DMS153 (cell line): Measurements from ENCODE around the gene ZNF646.
A peak's percentile ranks its signal among the peaks of the same experiment; 100 is the strongest.

Experiments
- DNase-seq: peaks from one replicate; lab custom pipeline; 2025; lab: John Stamatoyannopoulos, UW

The ZNF646 gene

GRCh38 chr16:31063843-31064611 is 10.2 kb upstream of the ZNF646 start:
- no peak for DNase-seq

DNA sequence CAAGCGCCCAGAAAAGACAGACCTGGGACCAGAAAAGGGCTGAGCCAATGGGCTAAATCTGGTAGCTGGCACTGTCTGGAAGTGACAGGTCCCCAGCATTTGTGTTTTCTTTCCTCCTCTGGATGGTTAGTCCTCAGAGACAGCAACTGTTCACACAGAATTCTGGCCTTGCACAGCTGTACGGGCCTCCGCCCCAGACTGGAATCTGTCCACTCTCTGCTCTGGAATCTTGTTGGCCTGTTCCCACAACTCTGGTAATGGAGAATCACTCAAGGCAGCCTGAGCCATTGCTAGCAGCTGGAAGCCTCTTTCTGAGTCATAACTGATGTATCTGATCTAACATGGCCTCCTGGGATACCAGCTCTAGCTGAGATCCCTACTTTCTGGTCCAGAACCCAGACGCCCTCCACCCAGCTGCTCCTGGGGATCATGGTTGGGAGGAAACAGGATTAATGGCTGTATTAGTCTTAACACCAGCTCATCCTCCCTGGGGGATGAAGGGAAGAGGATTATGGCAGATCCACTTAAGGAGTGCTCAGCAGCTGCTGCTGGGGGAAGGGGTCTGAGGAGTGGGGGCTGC is 9.2 kb upstream of the ZNF646 start:
- no peak for DNase-seq

DNA sequence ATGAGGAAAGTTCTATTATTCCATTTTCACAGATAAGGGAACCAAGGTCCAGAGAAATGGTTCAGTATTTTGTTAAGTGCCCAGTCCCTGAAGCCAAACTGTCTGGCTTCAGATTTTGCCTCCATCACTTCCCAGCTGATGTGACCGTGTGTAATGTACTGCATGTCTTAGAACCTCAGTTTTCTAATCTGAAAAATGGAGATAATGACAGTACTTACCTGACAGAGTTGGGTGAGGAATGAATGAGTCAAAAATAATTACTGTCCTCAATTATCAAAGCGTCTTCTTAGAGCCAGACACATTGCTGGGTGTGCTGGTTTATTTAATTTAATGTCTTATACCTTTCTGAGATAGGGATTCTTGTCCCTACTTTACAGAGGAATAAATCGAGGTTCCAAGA is 6.9 kb upstream of the ZNF646 start:
- DNase-seq, result no peak

- no peak for DNase-seq
Observed at GRCh38 chr16:31071861-31072260, 2.4 kb upstream of the ZNF646 start.

DNA sequence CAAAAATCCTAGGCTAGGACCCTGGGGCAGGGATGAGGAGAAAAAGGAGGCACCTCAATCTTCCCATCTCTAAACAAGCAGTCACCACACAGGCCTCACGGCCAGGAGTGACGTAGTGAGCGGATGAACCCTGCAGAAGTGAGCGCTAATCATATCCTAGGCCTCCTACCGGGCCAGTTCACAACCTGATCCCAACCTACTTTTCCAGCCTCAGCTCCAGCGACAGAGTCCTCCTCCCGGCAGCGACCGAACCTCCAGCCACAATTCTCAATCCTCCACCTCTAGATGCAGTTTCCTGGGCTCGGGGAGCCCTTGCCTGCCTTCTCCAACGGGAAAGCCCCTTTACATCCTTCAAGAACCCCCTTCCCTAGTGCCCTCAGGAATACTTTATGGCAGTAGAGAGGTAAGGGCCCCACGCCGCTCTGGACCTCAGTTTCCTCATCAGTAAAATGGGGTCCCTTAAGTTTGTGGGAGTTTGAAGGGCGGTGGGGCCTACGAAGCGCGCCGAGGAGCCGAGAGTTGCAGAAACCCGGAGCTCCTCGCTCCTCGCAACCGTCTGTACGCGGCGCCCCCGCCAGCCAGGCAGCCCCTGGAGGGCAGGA is 1.6 kb upstream of the ZNF646 start:
- no peak for DNase-seq

DNA sequence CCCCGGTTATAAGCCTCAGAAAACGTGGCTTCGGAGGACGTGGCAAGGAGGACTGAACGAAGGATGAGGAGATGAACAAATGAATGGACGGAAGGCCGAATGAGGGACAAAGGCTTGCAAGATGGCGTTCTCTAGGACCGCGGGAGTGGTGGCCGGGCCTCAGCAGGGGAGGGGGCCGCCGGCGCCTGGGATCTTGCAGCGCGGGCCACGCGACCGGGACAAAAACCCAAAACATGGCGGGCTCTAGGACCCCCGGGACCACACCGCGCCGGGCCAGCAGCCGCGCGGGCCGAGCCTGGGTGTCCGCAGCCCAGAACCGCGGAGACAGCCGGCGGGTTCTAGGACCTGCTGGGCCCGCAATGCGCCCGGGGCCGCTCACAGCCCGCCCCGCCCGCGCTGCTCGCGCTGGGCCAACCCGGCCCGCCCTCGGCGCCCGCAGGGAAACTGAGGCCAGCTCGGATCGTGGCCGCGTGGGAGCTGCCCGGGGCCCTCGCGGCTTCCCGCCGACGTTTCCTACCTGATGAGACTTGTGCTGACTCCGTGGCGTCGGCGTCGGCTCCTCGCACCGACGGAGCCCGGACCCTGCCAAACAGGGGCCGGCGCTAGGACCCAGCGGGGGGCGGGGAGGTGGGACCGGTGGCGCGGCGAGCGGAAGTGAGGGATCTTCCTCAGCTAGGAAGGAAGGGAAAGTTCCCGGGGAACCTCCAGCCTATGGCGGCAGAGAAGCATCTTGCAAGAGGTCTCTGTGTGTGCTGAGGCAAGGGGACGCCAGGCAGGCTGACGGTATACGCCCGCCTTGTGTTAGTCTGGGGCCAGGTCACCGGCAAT is 866 bp upstream of the ZNF646 start:
- peak; percentile 75 for DNase-seq

DNA sequence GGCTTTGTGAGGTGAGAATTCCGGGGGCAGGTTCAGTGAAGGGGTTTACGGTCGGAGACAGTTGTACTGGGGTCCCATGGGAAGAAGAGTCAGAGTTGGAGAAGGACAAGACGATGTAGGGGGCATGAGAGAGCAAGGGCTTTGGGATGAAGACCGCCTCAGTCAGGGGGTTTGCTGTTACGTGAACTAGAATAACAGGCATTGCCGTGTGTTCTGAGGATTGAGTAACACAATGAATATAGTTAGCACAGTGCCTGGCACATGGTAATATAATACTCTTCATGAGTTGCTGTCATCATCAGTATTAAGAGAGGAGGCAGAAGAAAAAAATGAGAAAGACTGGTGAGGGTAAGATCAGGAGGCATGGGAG is 577 bp downstream of the ZNF646 start:
- DNase-seq, result no peak

- DNase-seq, result no peak
Observed at GRCh38 chr16:31076319-31076718, 2.1 kb downstream of the ZNF646 start.

- no peak for DNase-seq
Observed at GRCh38 chr16:31077024-31077423, 2.8 kb downstream of the ZNF646 start.

DNA sequence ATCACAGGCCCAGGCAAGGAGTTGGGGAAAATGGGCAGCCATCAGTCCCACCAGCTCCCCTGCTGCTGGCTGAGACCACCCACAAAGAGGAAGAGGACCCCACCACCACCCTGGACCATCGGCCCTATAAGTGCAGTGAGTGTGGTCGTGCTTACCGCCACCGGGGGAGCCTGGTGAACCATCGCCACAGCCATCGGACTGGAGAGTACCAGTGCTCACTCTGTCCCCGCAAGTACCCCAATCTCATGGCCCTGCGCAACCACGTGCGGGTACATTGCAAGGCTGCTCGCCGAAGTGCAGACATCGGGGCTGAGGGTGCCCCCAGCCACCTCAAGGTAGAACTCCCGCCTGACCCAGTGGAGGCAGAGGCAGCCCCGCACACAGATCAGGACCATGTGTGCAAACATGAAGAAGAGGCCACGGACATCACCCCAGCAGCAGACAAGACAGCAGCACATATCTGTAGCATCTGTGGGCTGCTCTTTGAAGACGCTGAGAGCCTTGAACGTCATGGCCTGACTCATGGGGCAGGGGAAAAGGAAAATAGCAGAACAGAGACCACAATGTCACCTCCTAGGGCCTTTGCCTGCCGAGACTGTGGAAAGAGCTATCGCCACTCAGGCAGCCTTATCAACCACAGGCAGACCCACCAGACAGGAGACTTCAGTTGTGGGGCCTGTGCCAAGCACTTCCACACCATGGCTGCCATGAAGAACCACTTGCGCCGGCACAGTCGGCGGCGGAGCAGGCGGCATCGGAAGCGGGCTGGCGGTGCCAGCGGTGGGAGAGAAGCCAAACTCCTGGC is 3.6 kb downstream of the ZNF646 start:
- DNase-seq, result no peak

- no peak for DNase-seq
Observed at GRCh38 chr16:31078597-31079341, 4.5 kb downstream of the ZNF646 start.

DNA sequence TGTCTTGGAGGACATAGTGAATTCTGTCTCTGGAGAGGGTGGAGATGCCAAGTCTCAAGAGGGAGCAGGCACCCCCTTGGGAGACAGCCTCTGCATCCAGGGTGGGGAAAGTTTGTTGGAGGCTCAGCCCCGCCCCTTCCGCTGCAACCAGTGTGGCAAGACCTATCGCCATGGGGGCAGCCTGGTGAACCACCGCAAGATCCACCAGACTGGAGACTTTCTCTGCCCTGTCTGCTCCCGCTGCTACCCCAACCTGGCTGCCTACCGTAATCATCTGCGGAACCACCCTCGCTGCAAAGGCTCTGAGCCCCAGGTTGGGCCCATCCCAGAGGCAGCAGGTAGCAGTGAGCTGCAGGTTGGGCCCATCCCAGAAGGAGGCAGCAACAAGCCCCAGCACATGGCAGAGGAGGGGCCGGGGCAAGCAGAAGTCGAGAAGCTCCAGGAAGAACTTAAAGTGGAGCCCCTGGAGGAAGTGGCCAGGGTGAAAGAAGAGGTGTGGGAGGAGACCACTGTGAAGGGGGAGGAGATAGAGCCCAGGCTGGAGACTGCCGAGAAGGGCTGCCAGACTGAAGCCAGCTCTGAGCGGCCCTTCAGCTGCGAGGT is 5.2 kb downstream of the ZNF646 start:
- DNase-seq, result no peak

DNA sequence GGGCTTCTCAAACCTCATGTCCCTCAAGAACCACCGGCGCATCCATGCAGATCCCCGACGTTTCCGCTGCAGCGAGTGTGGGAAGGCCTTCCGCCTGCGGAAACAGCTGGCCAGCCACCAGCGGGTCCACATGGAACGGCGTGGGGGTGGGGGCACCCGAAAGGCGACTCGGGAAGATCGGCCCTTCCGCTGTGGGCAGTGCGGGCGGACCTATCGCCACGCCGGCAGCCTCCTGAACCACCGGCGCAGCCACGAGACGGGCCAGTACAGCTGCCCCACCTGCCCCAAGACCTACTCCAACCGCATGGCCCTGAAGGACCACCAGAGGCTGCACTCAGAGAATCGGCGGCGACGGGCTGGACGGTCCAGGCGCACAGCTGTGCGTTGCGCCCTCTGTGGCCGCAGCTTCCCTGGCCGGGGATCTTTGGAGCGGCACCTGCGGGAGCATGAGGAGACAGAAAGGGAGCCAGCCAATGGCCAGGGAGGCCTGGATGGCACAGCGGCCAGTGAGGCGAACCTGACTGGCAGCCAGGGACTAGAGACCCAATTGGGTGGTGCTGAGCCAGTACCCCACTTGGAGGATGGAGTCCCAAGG is 5.9 kb downstream of the ZNF646 start:
- DNase-seq, result no peak

GRCh38 chr16:31080756-31081419 is 6.7 kb downstream of the ZNF646 start:
- no peak for DNase-seq

GRCh38 chr16:31081428-31082351 is 7.5 kb downstream of the ZNF646 start:
- no peak for DNase-seq

GRCh38 chr16:31082368-31083045 is 8.3 kb downstream of the ZNF646 start:
- DNase-seq, result no peak

GRCh38 chr16:31083081-31083480 is 8.9 kb downstream of the ZNF646 start:
- DNase-seq, result no peak

GRCh38 chr16:31083556-31083955 is 9.3 kb downstream of the ZNF646 start:
- DNase-seq, result no peak
